RWPE2 (cell line): Measurements from ENCODE around the gene ZDHHC11.
A peak's percentile ranks its signal among the peaks of the same experiment; 100 is the strongest.

ENCODE experiments used
- ATAC-seq: fragments of 200-7000 bp; cut with Tn5 transposase; 3 replicates; pipeline ENCODE4 v1.9.1; 2021; ENCODE audit warnings: low read depth
- DNase-seq: peaks from one replicate; pipeline ENCODE4 v3.0.0-alpha.2; 2020; ENCODE audit warnings: low spot score
- H3K27ac ChIP-seq: fragments of 450-650 bp; 2 replicates; pipeline ENCODE4 v1.5.1; 2017; ENCODE audit warnings: mild to moderate bottlenecking; ENCODE audit not compliant: poor library complexity, severe bottlenecking
- H3K27me3 ChIP-seq: fragments of 250-450 bp; sonication (Bioruptor Pico); 2 replicates; pipeline ENCODE4 v1.5.1; 2021; ENCODE audit warnings: mild to moderate bottlenecking, moderate library complexity; ENCODE audit not compliant: insufficient read depth, poor library complexity, severe bottlenecking
- H3K36me3 ChIP-seq: fragments of 250-450 bp; sonication (Bioruptor Pico); 2 replicates; pipeline ENCODE4 v1.5.1; 2020; ENCODE audit warnings: low read depth, mild to moderate bottlenecking, moderate library complexity
- H3K4me1 ChIP-seq: fragments of 250-450 bp; sonication (Bioruptor Pico); 2 replicates; pipeline ENCODE4 v1.5.1; 2021; ENCODE audit warnings: mild to moderate bottlenecking, moderate library complexity; ENCODE audit not compliant: insufficient read depth, poor library complexity, severe bottlenecking
- H3K4me3 ChIP-seq: fragments of 250-450 bp; sonication (Bioruptor Pico); 2 replicates; pipeline ENCODE4 v1.5.1; 2021; ENCODE audit warnings: mild to moderate bottlenecking, moderate library complexity; ENCODE audit not compliant: severe bottlenecking
- H3K9me3 ChIP-seq: fragments of 250-450 bp; sonication (Bioruptor Pico); 2 replicates; pipeline ENCODE4 v1.5.1; 2021; ENCODE audit warnings: mild to moderate bottlenecking, moderate library complexity; ENCODE audit not compliant: severe bottlenecking
- CTCF ChIP-seq: fragments of 450-650 bp; IDR thresholded peaks from one replicate; pipeline ENCODE4 v1.5.1; 2017; ENCODE audit warnings: mild to moderate bottlenecking, moderate library complexity; ENCODE audit not compliant: poor library complexity, severe bottlenecking

ZDHHC11 gene

DNA sequence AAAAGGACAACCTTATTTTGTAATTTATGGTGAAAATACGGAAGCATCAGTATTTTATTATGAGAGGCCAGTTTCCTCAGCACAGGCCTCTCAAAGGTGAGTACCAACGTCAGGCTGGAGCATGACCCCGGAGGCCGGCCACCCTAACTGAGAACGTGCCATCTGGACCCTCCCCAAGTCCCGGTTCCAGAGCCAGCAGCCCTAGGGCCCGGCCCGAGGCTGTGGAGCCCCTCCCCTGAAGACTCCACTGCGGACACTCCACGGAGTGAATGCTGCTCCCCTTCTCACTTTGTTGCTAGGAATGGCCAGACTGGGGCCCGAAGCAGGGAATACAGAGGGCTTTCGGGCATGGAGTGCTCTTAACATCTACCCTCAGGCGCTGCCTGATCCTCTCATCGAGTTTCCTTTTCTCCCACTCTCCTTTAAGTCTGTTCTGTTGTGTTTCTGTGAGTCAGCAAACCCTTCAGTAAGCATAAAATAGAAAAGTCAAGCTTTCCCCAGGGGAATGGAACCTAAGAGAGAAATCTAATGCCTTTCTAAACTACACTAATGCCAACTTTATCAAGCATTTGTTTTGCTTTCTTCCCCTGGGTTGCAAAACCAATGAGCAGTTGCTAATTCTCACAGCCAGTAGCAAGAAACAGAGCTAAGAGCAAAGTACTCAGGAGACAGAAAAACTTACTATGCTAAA, 37.3 kb upstream of the ZDHHC11 start:
- no peaks in the 10 kb centered on the region for H3K27me3 ChIP-seq
- H3K27ac ChIP-seq: no peak overlapping the region
- DNase-seq: no peak
- no peak for TF ChIP-seq CTCF
- H3K36me3 ChIP-seq: peaks cover 88% of the 10 kb centered on the region
- no peak for ATAC-seq
- peaks cover 5% of the 10 kb centered on the region for H3K4me1 ChIP-seq
- H3K4me3 ChIP-seq: no peak overlapping the region
- no peaks in the 10 kb centered on the region for H3K9me3 ChIP-seq

- Histone ChIP-seq H3K36me3 (peaks cover 99% of the 10 kb centered on the region), H3K9me3 (no peaks in the 10 kb centered on the region), H3K4me1 (peaks cover 5% of the 10 kb centered on the region), H3K4me3 (no peak overlapping the region), H3K27ac (no peak overlapping the region), H3K27me3 (no peaks in the 10 kb centered on the region)
- ATAC-seq (no peak), DNase-seq (no peak)
- TF ChIP-seq CTCF: no peak
Observed at GRCh38 chr5:886716-887325, 36.0 kb upstream of the ZDHHC11 start.

DNA sequence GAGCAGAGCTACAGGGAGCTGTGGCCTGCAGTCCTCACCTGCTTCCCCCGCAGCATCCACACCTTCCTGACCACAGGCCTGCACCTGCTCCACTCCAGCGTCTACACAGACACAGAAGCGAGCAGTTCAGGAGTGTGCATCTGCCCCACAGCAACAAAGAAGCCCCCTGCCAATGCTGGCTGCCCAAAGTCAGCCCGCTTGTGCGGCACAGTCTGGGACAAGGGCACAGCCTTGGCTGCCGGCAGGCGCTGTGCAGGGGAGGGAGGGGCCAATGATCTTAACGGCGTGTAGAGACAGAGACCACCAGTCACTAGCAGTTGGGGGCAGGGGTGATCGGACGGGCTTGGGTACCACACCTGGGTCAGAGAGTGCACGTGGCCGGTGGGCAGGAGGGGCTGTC, 35.2 kb upstream of the ZDHHC11 start:
- ATAC-seq: no peak
- Histone ChIP-seq H3K9me3 (no peaks in the 10 kb centered on the region), H3K27me3 (no peaks in the 10 kb centered on the region), H3K4me3 (no peak overlapping the region), H3K27ac (no peak overlapping the region), H3K4me1 (peaks cover 5% of the 10 kb centered on the region), H3K36me3 (peaks cover 99% of the 10 kb centered on the region)
- no peak for TF ChIP-seq CTCF
- DNase-seq: no peak

GRCh38 chr5:885529-885928, 34.7 kb upstream of the ZDHHC11 start:
- H3K36me3 ChIP-seq: peaks cover 99% of the 10 kb centered on the region
- TF ChIP-seq CTCF: no peak
- H3K27me3 ChIP-seq: no peaks in the 10 kb centered on the region
- ATAC-seq (no peak), DNase-seq (no peak)
- no peaks in the 10 kb centered on the region for H3K4me1 ChIP-seq
- no peaks in the 10 kb centered on the region for H3K9me3 ChIP-seq
- no peak overlapping the region for H3K4me3 ChIP-seq
- H3K27ac ChIP-seq: no peak overlapping the region

DNA sequence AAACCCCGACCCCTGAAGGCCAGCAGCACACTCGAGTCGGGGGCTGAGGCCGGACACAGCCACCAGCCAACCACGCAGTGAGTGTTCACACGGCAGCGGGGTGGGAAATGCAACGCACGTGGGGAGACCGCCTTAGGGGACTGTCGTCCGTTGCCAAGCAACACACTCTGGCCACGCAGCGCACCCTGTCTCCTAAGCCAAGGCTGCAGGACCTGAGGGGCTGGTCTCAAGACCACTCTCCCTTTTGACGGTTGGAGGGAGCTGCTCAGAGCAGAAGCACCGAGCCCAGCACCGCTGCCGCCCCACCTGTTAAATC, 34.3 kb upstream of the ZDHHC11 start:
- no peaks in the 10 kb centered on the region for H3K9me3 ChIP-seq
- H3K4me3 ChIP-seq: no peak overlapping the region
- DNase-seq: peak; percentile 69
- H3K27me3 ChIP-seq: no peaks in the 10 kb centered on the region
- TF ChIP-seq CTCF: no peak
- H3K27ac ChIP-seq: no peak overlapping the region
- H3K4me1 ChIP-seq: no peaks in the 10 kb centered on the region
- H3K36me3 ChIP-seq: peaks cover 97% of the 10 kb centered on the region
- no peak for ATAC-seq
